Endothelial cell of umbilical vein (primary cell): ENCODE measurements around the gene SPART. TPM values are rescaled to one million over a fixed set of nuclear protein-coding genes. Genes with fewer than 3 reads are reported as not detected.

Experiments
- BruUV-seq: library from RNA; stranded (reverse); fragments of 400-500 nt; replicated peaks from 2 replicates; lab custom pipeline; 2021; lab: Mats Ljungman, UMichigan
- CTCF ChIA-PET: fragments of 300-600, 350-600 bp; sonication (Branson Sonifier 250); formaldehyde crosslinking; loops from one replicate; lab custom pipeline; 2021; ENCODE audit warnings: antibody characterized with exemption, inconsistent platforms; lab: Charles Lee
- POLR2A ChIA-PET: fragments of 300-600, 350-600 bp; sonication (Branson Sonifier 250); formaldehyde crosslinking; loops from one replicate; lab custom pipeline; 2021; ENCODE audit warnings: antibody characterized with exemption, inconsistent platforms; lab: Charles Lee
- DNase-seq: peaks from one replicate; pipeline ENCODE4 v3.0.0-alpha.2; 2011; ENCODE audit warnings: low read depth, low spot score
- FAIRE-seq: peaks from 2 replicates; lab custom pipeline; 2011; peaks lifted over from hg19 to GRCh38; lab: Jason Lieb, UNC
- H2AFZ ChIP-seq: 2 replicates; pipeline ENCODE4 v1.6.0; 2012; ENCODE audit warnings: low read depth, low read length, control low read depth, inconsistent platforms
- H3K27ac ChIP-seq: 2 replicates; pipeline ENCODE4 v1.5.1; 2011; ENCODE audit warnings: low read depth, mild to moderate bottlenecking, control low read depth, low read length, moderate library complexity; ENCODE audit not compliant: insufficient read depth
- H3K27me3 ChIP-seq, 2 experiments: 2 replicates each; pipeline versions ENCODE4 v1.6.0 to v1.6.1; 2011; ENCODE audit warnings: low read length in 2 of 2, mixed read lengths in 1 of 2; ENCODE audit not compliant: control insufficient read depth in 2 of 2, insufficient read depth in 2 of 2
- H3K36me3 ChIP-seq, 2 experiments: 2 replicates in 1 of 2; 3 replicates in 1 of 2; pipeline ENCODE4 v1.5.1; 2011; ENCODE audit warnings: low read length in 2 of 2, mild to moderate bottlenecking in 1 of 2, moderate library complexity in 1 of 2; ENCODE audit not compliant: control insufficient read depth in 2 of 2, insufficient read depth in 2 of 2; ENCODE audit errors: extremely low read depth in 1 of 2
- H3K4me1 ChIP-seq: 3 replicates; pipeline ENCODE4 v1.5.1; 2011; ENCODE audit warnings: mild to moderate bottlenecking, low read length; ENCODE audit not compliant: control insufficient read depth, insufficient read depth; ENCODE audit errors: extremely low read depth
- H3K4me2 ChIP-seq: 2 replicates; pipeline ENCODE4 v1.6.1; 2011; ENCODE audit warnings: low read length, control low read depth, mixed read lengths; ENCODE audit not compliant: insufficient read depth
- H3K4me3 ChIP-seq, 3 experiments: fragments of 200-600 bp in 1 of 3; sonication (generic), shearing (Covaris generic) in 1 of 3; replicated peaks in 1 of 3; 2 replicates each; pipeline ENCODE4 v1.5.1; 2011 to 2016; ENCODE audit warnings: control low read depth in 3 of 3, low read length in 3 of 3, mild to moderate bottlenecking in 2 of 3, inconsistent platforms in 1 of 3, low read depth in 1 of 3, moderate library complexity in 1 of 3; ENCODE audit not compliant: insufficient read depth in 1 of 3
- H3K79me2 ChIP-seq: 2 replicates; pipeline ENCODE4 v1.6.0; 2012; ENCODE audit warnings: low read length, inconsistent platforms; ENCODE audit not compliant: control insufficient read depth, insufficient read depth
- H3K9ac ChIP-seq: replicated peaks from 2 replicates; pipeline ENCODE3; 2011; ENCODE audit warnings: low read length, control low read depth; ENCODE audit not compliant: insufficient read depth; ENCODE audit errors: extremely low read depth
- H3K9me1 ChIP-seq: replicated peaks from 3 replicates; pipeline ENCODE4 v1.6.0; 2011; ENCODE audit warnings: mild to moderate bottlenecking, low read length; ENCODE audit not compliant: control insufficient read depth, insufficient read depth; ENCODE audit errors: extremely low read depth
- H3K9me3 ChIP-seq: replicated peaks from 2 replicates; pipeline ENCODE4 v1.5.1; 2012; ENCODE audit warnings: low read length, inconsistent platforms; ENCODE audit not compliant: control insufficient read depth, insufficient read depth
- H4K20me1 ChIP-seq: replicated peaks from 2 replicates; pipeline ENCODE3; 2011; ENCODE audit warnings: mild to moderate bottlenecking, low read length; ENCODE audit not compliant: control insufficient read depth, insufficient read depth; ENCODE audit errors: extremely low read depth
- GATA2 ChIP-seq: IDR thresholded peaks from 2 replicates; pipeline ENCODE4 v1.7.0; 2011; ENCODE audit warnings: low read depth, mild to moderate bottlenecking, moderate library complexity, mixed read lengths, low read length; ENCODE audit not compliant: insufficient read length, insufficient read depth
- JUN ChIP-seq: IDR thresholded peaks from 2 replicates; pipeline ENCODE4 v1.6.1; 2011; ENCODE audit warnings: borderline replicate concordance, low read depth; ENCODE audit not compliant: insufficient read length, insufficient read depth
- POLR2A ChIP-seq: IDR thresholded peaks from 2 replicates; pipeline ENCODE4 v1.6.1; 2012; ENCODE audit warnings: low read depth, mild to moderate bottlenecking, control low read depth, low read length
- POLR2AphosphoS5 ChIP-seq: IDR thresholded peaks from 2 replicates; pipeline ENCODE4 v1.6.1; 2012; ENCODE audit warnings: low read depth, mild to moderate bottlenecking, control low read depth, low read length, moderate library complexity; ENCODE audit not compliant: insufficient read depth
- dilution Hi-C: fragments of 300-500 bp; cut with MboI; formaldehyde crosslinking; loops from one replicate; pipeline ENCODE4 v1.15.0; 2019; ENCODE audit warnings: low sequenced_read_pairs; ENCODE audit not compliant: extremely low pct_ligation_motif_present
- intact Hi-C: fragments of 100-400 bp; cut with micrococcal nuclease; formaldehyde crosslinking; loops from one replicate; pipeline ENCODE4 v1.10.0; 2022
- polyA plus RNA-seq, 4 experiments: library from polyadenylated mRNA; depleted of rRNA in 3 of 4; stranded (reverse) in 3 of 4; unstranded in 1 of 4; fragments of >200 nt; gene quantifications; 2 replicates each; pipeline versions ENCODE4 v1.2.1 to v1.2.3, GENCODE V29; 2011 to 2012; ENCODE audit warnings: missing spikeins in 1 of 4
- total RNA-seq: library from RNA; stranded (reverse); gene quantifications from 2 replicates; pipeline ENCODE4 v1.2.3, GENCODE V29; 2021
- TF ChIP-seq, protein P1 (sequence below): IDR thresholded peaks from 2 replicates; pipeline ENCODE4 v1.6.1; 2011; ENCODE audit not compliant: insufficient read depth, insufficient read length
- TF ChIP-seq, protein P2 (sequence below), 2 donors: IDR thresholded peaks; 1 replicate in 1 of 2; 2 replicates in 1 of 2; pipeline ENCODE4 v1.5.1; 2011; ENCODE audit warnings: low read length in 2 of 2, mild to moderate bottlenecking in 2 of 2, moderate library complexity in 2 of 2, control low read depth in 1 of 2, inconsistent platforms in 1 of 2, low read depth in 1 of 2; ENCODE audit not compliant: insufficient read depth in 1 of 2; ENCODE audit errors: extremely low read depth in 1 of 2

Gene SPART
- total and polyA plus RNA-seq, 2 donors (not counting 3 experiments of a cell fraction or from before 2014, with no cell fraction given): 40.8 to 73.6 TPM

DNA sequence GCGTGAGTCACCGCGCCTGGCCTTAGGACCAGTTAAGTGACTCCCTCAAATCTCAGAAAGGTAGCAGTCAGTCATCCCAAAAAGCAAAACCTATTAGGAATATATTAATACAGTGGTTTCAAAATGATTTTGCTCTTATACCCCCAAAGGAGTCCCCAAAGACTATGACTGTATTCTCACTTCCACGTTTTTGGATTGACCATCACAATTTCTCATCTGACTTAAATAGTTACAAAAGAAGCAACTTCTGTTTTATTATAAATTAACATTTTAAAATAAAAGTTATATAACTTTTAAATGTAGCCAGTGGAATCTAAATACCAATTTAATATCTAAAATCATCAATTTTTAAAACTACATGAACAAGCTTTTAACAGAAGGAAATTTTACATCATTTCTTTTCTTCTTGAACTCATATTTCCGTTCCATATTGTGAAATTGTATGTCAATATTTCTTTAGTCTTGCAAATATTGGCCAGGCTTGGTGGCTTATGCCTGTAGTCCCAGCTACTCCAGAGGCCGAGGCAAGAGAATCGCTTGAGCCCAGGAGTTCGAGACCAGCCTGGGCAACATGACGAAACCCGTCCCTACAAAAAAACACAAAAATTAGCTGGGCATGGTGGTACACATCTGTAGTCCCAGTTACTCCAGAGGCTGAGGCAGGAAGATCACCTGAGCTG, 1.5 kb upstream of the SPART start:
- H3K4me3 ChIP-seq: no peak overlapping the region
- dilution Hi-C loops: no loop called here
- CTCF ChIA-PET: interaction anchor here (0.7 to 3.7 kb wide), 11 partner anchors 11 to 634 kb away, joined by 3 to 55 read pairs (median 10); no protein-coding TSS in a partner anchor
- no peak for FAIRE-seq
- no peak overlapping the region for H3K27ac ChIP-seq
- H3K79me2 ChIP-seq: peaks cover 24% of the 10 kb centered on the region
- POLR2A ChIA-PET: no interaction called here
- no peaks in the 10 kb centered on the region for H3K9me1 ChIP-seq
- H3K9me3 ChIP-seq: no peaks in the 10 kb centered on the region
- H3K27me3 ChIP-seq: no peaks in the 10 kb centered on the region
- intact Hi-C loops: loop anchor here (2.0 to 10.0 kb wide), 7 partner anchors 51 to 710 kb away; partner anchors contain the start of genes CCDC169, EXOSC8 and SUPT20H
- H3K4me1 ChIP-seq: peaks cover 14% of the 10 kb centered on the region
- H3K36me3 ChIP-seq: no peaks in the 10 kb centered on the region
- H4K20me1 ChIP-seq: no peaks in the 10 kb centered on the region
- DNase-seq: no peak
- no peak for TF ChIP-seq POLR2A
- no peak for TF ChIP-seq GATA2
- TF ChIP-seq, protein P1, sequence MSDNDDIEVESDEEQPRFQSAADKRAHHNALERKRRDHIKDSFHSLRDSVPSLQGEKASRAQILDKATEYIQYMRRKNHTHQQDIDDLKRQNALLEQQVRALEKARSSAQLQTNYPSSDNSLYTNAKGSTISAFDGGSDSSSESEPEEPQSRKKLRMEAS: no peak
- H3K4me2 ChIP-seq: no peak overlapping the region
- no peak overlapping the region for H3K9ac ChIP-seq
- BruUV-seq: no TSS peak
- no peak overlapping the region for H2AFZ ChIP-seq

DNA sequence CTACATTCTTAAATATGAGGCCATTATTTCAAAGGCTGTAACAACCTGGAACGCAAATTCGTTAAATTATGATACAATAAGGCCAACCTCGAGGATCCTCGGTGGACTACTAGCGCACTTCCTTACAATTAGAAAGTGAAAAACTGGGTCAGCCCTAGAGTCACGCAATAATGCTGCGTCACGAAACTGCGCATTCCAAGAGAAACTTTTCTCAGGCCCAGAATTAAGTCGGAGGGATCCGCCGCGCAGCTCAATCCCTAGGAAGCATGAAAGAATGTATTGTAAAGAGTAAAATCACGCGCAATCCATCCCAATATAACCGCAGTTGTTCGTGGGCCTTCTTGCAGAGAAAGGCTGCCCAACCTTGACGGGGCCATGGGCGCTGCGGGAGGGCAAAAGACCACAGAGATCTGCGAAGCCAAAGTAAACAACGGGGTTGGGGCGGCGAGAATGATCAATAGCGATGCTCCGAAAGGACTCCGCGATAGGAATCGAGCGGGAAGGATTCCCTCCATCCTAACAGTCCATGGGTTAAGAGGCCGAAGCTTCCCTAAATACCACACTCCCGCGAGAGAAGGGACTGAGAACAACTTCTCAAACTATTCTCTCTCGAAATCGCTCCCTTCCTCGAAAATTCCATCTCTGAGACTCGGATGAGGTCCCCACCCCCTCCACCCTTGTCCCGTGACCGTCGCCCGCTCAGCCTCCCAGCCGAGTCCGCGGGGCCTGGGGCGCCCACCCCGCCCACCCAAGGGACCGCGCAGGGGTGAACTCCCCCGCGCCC, 564 bp downstream of the SPART start:
- Histone ChIP-seq H4K20me1 (no peaks in the 10 kb centered on the region), H3K4me1 (peaks cover 14% of the 10 kb centered on the region), H3K9me3 (no peaks in the 10 kb centered on the region), H3K36me3 (no peaks in the 10 kb centered on the region), H3K4me3 (peak overlapping the region; percentile 59 to 89 (median 85)), H3K9ac (peak overlapping the region; percentile 96), H2AFZ (peak overlapping the region; percentile 35), H3K4me2 (peak overlapping the region; percentile 99), H3K27me3 (no peaks in the 10 kb centered on the region), H3K79me2 (peaks cover 45% of the 10 kb centered on the region), H3K27ac (peak overlapping the region; percentile 85), H3K9me1 (no peaks in the 10 kb centered on the region)
- POLR2A ChIA-PET: no interaction called here
- peak; percentile 70 for FAIRE-seq
- peak; percentile 87 for DNase-seq
- TF ChIP-seq POLR2AphosphoS5 (peak; percentile 26), POLR2A (peak; percentile 65), JUN (no peak)
- TF ChIP-seq, protein P2, sequence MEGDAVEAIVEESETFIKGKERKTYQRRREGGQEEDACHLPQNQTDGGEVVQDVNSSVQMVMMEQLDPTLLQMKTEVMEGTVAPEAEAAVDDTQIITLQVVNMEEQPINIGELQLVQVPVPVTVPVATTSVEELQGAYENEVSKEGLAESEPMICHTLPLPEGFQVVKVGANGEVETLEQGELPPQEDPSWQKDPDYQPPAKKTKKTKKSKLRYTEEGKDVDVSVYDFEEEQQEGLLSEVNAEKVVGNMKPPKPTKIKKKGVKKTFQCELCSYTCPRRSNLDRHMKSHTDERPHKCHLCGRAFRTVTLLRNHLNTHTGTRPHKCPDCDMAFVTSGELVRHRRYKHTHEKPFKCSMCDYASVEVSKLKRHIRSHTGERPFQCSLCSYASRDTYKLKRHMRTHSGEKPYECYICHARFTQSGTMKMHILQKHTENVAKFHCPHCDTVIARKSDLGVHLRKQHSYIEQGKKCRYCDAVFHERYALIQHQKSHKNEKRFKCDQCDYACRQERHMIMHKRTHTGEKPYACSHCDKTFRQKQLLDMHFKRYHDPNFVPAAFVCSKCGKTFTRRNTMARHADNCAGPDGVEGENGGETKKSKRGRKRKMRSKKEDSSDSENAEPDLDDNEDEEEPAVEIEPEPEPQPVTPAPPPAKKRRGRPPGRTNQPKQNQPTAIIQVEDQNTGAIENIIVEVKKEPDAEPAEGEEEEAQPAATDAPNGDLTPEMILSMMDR (IDR thresholded peaks at IDR 0.05; ENCODE audit: extremely low read depth in 1 of 2, insufficient read depth in 1 of 2, low read depth in 1 of 2, low read length in 2 of 2): no peak
- TSS peak; percentile 53 for BruUV-seq
- intact Hi-C loops (loop anchor here (1.0 to 10.0 kb wide), 11 partner anchors 49 to 712 kb away; partner anchors contain the start of genes CCDC169, EXOSC8 and SUPT20H), dilution Hi-C loops (no loop called here)
- CTCF ChIA-PET: interaction anchor here (0.5 to 3.7 kb wide), 10 partner anchors 9 to 390 kb away, joined by 3 to 55 read pairs (median 14); no protein-coding TSS in a partner anchor
